ENCODE data around the gene BSPRY.

Gene BSPRY

GRCh38 chr9:113320051-113320450 is 29.3 kb upstream of the BSPRY start:
- TF ChIP-seq GATA3 (IDR thresholded peaks at IDR 0.05; ENCODE audit: low read depth, low read length), result no peak
- no peak for TF ChIP-seq GATA2 (IDR thresholded peaks at IDR 0.05; ENCODE audit: low read depth, low read length)

DNA sequence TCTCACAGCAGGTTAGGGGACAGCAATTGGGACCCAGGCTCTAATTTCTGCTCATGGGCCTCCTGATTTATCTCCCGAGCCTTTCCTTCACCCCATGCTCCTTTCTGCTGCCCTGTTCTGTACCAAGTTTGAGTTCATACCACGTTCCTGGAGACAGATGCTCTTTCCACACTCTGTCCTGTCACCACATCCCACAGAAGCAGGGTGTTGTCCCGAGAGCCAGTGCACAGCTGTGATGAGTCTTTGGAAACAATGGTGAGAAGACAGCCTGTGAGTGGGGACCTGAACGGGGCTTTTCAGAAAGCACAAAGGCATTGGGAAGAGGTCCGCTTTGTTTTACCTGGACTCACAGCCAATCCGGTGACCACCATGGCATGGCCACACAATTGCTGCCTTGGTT is 26.7 kb upstream of the BSPRY start:
- TF ChIP-seq GATA2 (IDR thresholded peaks at IDR 0.05; ENCODE audit: low read depth, low read length), result no peak
- no peak for TF ChIP-seq GATA3 (IDR thresholded peaks at IDR 0.05; ENCODE audit: low read depth, low read length)

DNA sequence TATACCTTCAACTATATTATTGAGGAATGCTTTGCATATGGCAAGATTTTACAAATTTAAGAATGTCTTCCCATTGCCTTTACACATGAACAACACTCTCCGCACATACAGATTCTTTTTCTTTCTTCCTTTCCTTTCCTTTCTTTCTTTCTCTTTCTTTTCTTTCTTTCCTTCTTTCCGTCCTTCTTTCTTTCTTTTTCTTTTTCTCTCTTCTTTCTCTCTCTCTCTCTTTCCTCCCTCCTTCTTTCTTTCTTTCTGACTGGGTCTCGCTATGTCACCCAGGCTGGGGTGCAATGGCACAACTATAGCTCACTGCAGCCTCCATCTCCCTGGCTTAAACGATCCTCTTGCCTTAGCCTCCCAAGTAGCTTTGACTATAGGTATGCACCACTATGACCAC is 23.1 kb upstream of the BSPRY start:
- no peak for TF ChIP-seq GATA2 (IDR thresholded peaks at IDR 0.05; ENCODE audit: low read depth, low read length)
- no peak for TF ChIP-seq GATA3 (IDR thresholded peaks at IDR 0.05; ENCODE audit: low read depth, low read length)

GRCh38 chr9:113328045-113328782 is 21.1 kb upstream of the BSPRY start:
- TF ChIP-seq GATA2 (IDR thresholded peaks at IDR 0.05; ENCODE audit: low read depth, low read length) (no peak), GATA3 (IDR thresholded peaks at IDR 0.05; ENCODE audit: low read depth, low read length) (no peak)

DNA sequence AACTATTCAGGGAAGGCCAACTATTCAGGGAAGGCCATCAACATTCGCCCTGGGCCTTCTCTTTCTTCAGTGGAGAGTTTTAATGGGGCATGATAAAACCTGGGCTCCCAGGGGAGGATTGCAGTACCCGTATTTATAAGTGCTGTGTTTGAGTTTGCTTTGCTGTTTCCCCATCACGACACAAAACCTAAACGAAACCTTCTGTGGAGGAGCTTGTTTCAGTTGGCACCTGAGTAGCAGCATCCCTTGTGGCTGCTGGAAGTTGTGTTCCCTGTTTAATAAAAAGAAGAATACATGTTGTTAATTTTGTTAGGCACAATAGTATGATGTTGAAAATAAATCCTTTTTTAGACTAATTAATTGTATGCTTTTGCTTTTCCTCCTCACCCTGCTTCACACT is 17.6 kb upstream of the BSPRY start:
- no peak for TF ChIP-seq GATA3 (IDR thresholded peaks at IDR 0.05; ENCODE audit: low read depth, low read length)
- TF ChIP-seq GATA2 (IDR thresholded peaks at IDR 0.05; ENCODE audit: low read depth, low read length), result no peak

DNA sequence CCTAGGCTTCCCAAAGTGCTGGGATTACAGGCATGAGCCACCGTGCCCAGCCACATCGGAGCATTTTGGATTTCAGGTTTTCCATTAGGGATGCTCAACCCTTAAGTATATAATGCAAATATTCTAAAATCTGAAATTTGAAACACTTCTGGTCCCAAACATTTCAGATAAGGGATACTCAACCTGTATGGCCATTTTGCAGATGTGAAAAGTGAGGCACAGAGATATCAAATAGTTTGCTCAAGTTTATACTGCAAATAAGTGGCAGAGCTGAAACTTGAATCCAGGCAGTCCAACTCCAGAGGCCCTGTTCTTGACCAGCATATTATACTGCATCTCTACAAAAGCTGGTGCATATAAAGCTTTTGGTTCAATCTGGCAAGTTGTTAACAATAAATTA is 11.6 kb upstream of the BSPRY start:
- TF ChIP-seq GATA3 (IDR thresholded peaks at IDR 0.05; ENCODE audit: low read depth, low read length) (no peak), GATA2 (IDR thresholded peaks at IDR 0.05; ENCODE audit: low read depth, low read length) (no peak)

GRCh38 chr9:113340011-113340699 is 9.2 kb upstream of the BSPRY start, which contains the start of gene WDR31:
WDR31 (minus strand) TSS chr9:113340275; CDS start chr9:113332022, 8,253 bp downstream.
- no peak for TF ChIP-seq GATA2 (IDR thresholded peaks at IDR 0.05; ENCODE audit: low read depth, low read length)
- no peak for TF ChIP-seq GATA3 (IDR thresholded peaks at IDR 0.05; ENCODE audit: low read depth, low read length)

DNA sequence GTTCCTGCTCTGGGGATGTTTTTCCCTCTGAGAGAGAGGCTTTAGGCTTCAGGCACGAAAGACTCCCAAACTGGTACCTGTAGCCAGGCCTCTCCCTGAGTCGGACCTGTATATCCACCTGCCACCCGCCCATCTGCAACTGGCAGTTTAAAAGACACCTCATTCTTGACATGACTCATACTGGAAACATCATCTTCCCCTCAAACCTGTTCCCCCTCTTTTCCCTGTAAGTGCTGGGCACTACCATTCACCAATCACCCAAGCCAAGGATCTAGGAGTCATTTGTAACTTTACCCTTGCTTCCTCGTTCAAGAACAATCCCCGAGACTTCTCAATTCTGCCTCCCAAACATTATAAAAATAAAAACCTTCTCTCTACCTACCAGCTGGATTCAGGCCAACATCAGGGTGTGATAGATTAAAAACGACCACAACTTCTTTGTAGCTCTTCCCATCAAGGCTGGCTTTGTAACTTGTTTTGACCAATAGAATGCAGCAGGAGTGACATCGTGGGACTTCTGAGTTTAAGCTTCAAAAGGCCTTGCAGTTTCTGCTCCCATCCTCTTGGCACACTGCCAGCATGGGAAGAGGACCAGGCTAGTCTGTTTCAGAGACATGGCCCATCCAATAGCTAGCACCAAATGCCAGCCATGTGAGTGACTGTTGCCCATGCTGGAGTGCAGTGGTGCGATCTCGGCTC is 7.5 kb upstream of the BSPRY start:
- no peak for TF ChIP-seq GATA3 (IDR thresholded peaks at IDR 0.05; ENCODE audit: low read depth, low read length)
- no peak for TF ChIP-seq GATA2 (IDR thresholded peaks at IDR 0.05; ENCODE audit: low read depth, low read length)

- no peak for TF ChIP-seq GATA3 (IDR thresholded peaks at IDR 0.05; ENCODE audit: low read depth, low read length)
- no peak for TF ChIP-seq GATA2 (IDR thresholded peaks at IDR 0.05; ENCODE audit: low read depth, low read length)
Measured at GRCh38 chr9:113343732-113344231, 5.6 kb upstream of the BSPRY start.

DNA sequence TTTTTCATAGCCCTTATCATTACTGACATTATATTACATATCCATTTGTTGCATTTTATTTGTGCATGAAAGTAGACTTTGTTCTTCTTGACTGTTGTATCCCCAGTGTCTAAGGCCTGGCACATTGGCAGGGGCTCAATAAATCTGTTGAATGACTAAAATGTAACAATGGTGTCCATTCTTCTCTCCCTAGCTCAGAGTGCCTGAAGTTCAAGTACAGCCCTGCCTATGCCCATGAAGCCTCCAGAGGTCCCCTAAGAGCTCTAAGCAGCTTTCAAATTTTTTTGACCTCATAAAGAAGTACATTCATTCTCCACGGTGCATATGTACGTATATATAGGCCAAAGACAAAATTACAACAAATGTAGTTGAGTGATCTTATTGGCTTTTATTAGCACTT is 4.2 kb upstream of the BSPRY start:
- no peak for TF ChIP-seq GATA2 (IDR thresholded peaks at IDR 0.05; ENCODE audit: low read depth, low read length)
- TF ChIP-seq GATA3 (IDR thresholded peaks at IDR 0.05; ENCODE audit: low read depth, low read length), result no peak

DNA sequence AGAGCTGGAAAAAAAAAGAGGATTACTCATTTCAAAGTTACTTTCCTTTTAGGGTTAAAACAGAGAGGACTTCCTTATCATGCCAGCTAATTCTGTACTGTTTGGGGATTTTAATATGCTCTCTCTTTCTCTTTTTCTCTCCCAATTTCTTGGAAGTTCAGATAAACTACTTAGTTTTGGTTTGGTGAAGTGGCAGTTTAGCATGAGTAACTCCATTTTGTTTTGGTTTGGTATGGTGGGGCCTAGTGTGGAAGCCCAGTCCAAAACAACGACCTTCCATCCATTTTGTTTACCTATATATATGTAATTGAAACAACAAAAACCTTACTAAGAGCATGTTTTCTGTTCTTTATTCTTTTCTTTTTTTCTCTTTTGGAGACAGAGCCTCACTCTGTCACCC is 3.7 kb upstream of the BSPRY start:
- no peak for TF ChIP-seq GATA3 (IDR thresholded peaks at IDR 0.05; ENCODE audit: low read depth, low read length)
- no peak for TF ChIP-seq GATA2 (IDR thresholded peaks at IDR 0.05; ENCODE audit: low read depth, low read length)

DNA sequence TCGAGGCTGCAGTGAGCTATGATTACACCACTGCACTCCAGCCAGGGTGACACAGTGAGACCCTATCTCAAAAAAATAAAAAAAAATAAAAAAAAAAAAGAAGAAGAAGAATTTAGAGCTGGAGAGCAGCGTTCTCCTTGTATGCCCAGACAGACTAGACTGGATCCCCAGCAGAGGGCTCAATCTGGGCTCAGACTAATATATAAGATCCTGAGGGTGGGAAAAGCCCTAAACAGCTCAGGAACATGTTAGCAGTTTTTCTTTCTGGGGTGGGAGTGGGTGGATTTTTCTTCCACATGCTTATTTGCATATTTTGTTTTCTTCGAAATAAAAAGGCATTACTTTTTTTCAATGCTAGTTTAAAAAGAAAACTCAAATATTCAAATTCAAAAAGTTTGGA is 904 bp upstream of the BSPRY start:
- TF ChIP-seq GATA2 (IDR thresholded peaks at IDR 0.05; ENCODE audit: low read depth, low read length) (no peak), GATA3 (IDR thresholded peaks at IDR 0.05; ENCODE audit: low read depth, low read length) (no peak)

DNA sequence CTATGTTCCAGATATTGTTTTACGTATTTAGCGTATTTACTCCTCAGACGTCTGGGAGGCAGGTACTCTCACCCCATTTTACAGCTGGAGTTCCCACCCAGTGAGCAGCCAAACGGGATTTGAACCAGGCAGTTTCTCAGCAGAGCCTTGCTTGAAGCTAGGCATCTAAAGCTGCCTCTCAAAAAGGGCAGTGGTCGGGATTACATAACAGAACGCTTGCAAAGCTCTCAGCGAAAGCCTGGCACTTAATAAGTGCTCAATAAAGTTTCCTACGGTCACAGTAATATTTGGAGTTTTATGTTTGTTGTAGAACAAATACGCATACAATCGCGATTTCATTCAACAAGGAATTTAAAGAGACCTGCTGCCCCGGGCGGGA is 286 bp upstream of the BSPRY start:
- TF ChIP-seq GATA3 (IDR thresholded peaks at IDR 0.05; ENCODE audit: low read depth, low read length), result no peak
- TF ChIP-seq GATA2 (IDR thresholded peaks at IDR 0.05; ENCODE audit: low read depth, low read length), result no peak

DNA sequence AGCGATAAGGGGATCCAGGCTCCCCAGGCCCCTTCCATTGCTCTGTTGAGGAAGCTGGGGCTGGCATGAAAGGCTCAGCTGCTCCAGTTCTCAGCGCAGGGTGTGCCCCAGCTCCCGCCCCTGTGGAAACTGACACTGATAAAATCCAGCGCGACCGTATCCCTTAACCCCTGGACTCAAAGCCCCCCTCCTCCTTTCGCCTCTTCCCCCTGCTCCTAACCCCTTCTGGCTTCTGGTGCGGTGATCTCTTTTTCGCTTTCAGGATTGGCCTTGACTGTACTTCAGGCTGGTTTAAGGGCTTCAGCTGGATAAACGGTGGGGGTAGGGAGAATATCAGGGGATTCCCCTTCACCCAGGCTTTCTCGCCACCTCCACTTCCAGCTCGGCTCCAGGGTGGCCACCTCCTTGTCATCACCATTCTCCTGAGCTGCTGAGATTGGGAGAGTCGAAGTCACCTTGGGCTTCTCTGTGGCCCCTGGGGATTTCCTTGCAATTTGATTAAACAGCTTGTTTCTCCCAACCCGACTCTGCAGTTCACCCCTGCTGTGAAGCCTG is 843 bp downstream of the BSPRY start:
- TF ChIP-seq GATA2 (IDR thresholded peaks at IDR 0.05; ENCODE audit: low read depth, low read length) (no peak), GATA3 (IDR thresholded peaks at IDR 0.05; ENCODE audit: low read depth, low read length) (no peak)
